Colonic mucosa (tissue), 4 donors: ENCODE data around the gene ZNF22. TPM values are rescaled to one million over a fixed set of nuclear protein-coding genes. Genes with fewer than 3 reads are reported as not detected.
A peak's percentile ranks its signal among the peaks of the same experiment; 100 is the strongest.

Experiments used
- DNase-seq: peaks from one replicate; pipeline ENCODE4 v3.0.0-alpha.2; 2020
- H3K27ac ChIP-seq: fragments of 200-600 bp; one replicate; pipeline ENCODE4 v1.8.0; 2021
- H3K27me3 ChIP-seq: fragments of 200-600 bp; one replicate; pipeline ENCODE4 v1.8.0; 2021
- H3K36me3 ChIP-seq: fragments of 200-600 bp; one replicate; pipeline ENCODE4 v1.8.0; 2021
- H3K4me1 ChIP-seq: fragments of 200-600 bp; one replicate; pipeline ENCODE4 v1.8.0; 2021; ENCODE audit warnings: mild to moderate bottlenecking
- H3K4me3 ChIP-seq: fragments of 200-600 bp; one replicate; pipeline ENCODE4 v1.8.0; 2021
- H3K9ac ChIP-seq, 2 donors: one replicate each; pipeline ENCODE4 v1.7.0; 2013; ENCODE audit warnings: control low read depth in 2 of 2, low read depth in 2 of 2, low read length in 2 of 2
- H3K9me3 ChIP-seq: fragments of 200-600 bp; one replicate; pipeline ENCODE4 v1.8.0; 2021
- intact Hi-C: fragments of 100-400 bp; cut with DNase I; formaldehyde crosslinking; loops from one replicate; pipeline ENCODE4 v1.14.1; 2022
- total RNA-seq, 2 donors: library from RNA; stranded (reverse); fragmentation: NEBNext Ultra II Directional in 1 of 2; extraction: Animal tissue kit (Norgen Biotek cat#: 25700) in 1 of 2; gene quantifications; one replicate each; pipeline ENCODE4 v1.2.1, GENCODE V29; 2021
- TF ChIP-seq, protein P1 (sequence below): fragments of 200-600 bp; IDR thresholded peaks from one replicate; pipeline ENCODE4 v1.8.0; 2022; ENCODE audit warnings: antibody characterized with exemption, mild to moderate bottlenecking
- donor health status: healthy.
- donor health status: DM: no; HTN: no; CAD: no.
- donor health status: DM: no; HTN: no; CAD: no.

Gene ZNF22
- total RNA-seq, 2 donors from 2014 or later, result 16.5 to 17.3 TPM

DNA sequence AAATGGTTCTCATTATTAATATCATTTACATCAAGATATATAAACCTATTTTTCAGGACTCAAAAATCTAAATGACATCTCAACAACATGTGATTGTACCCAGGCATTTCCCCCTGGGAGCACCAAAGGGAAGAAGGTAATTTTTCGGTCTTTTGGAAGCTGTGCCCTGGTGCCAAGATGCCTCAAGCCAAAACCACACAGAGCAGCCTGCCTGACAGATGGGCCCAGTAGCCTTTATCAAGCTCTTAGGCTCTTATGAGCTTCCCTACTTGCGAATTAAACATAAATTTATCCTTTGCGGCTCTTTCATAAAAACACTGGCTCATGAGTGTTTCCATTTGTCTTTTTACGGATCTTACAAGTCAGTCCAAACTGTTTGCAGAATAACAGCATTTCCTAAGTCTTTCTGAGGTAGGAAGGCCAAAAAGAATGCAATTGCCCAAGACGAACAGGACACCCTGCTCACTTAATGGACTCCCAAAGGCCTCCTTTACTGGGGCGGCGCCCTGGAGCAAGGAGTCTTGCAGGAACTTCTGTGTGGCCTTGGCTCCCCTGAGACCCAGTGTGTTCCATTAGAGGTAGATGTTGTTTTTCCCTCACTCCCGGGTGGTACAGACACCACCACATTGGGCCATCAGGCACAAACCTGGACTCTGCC is 45.2 kb upstream of the ZNF22 start:
- H3K27ac ChIP-seq, result no peak overlapping the region
- peak; percentile 17 for DNase-seq
- H3K36me3 ChIP-seq, result no peaks in the 10 kb centered on the region
- TF ChIP-seq, protein P1, sequence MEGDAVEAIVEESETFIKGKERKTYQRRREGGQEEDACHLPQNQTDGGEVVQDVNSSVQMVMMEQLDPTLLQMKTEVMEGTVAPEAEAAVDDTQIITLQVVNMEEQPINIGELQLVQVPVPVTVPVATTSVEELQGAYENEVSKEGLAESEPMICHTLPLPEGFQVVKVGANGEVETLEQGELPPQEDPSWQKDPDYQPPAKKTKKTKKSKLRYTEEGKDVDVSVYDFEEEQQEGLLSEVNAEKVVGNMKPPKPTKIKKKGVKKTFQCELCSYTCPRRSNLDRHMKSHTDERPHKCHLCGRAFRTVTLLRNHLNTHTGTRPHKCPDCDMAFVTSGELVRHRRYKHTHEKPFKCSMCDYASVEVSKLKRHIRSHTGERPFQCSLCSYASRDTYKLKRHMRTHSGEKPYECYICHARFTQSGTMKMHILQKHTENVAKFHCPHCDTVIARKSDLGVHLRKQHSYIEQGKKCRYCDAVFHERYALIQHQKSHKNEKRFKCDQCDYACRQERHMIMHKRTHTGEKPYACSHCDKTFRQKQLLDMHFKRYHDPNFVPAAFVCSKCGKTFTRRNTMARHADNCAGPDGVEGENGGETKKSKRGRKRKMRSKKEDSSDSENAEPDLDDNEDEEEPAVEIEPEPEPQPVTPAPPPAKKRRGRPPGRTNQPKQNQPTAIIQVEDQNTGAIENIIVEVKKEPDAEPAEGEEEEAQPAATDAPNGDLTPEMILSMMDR, result no peak
- no peak overlapping the region for H3K9ac ChIP-seq
- H3K4me3 ChIP-seq, result no peak overlapping the region
- peaks cover 2% of the 10 kb centered on the region for H3K4me1 ChIP-seq
- H3K27me3 ChIP-seq, result no peaks in the 10 kb centered on the region
- H3K9me3 ChIP-seq, result no peaks in the 10 kb centered on the region
- intact Hi-C loops, result no loop called here

GRCh38 chr10:44956226-44956625 is 44.5 kb upstream of the ZNF22 start:
- no peak overlapping the region for H3K4me3 ChIP-seq
- H3K4me1 ChIP-seq, result peaks cover 4% of the 10 kb centered on the region
- H3K36me3 ChIP-seq, result no peaks in the 10 kb centered on the region
- TF ChIP-seq, protein P1, result no peak
- no peaks in the 10 kb centered on the region for H3K9me3 ChIP-seq
- no peak overlapping the region for H3K9ac ChIP-seq
- H3K27ac ChIP-seq, result no peak overlapping the region
- no peaks in the 10 kb centered on the region for H3K27me3 ChIP-seq
- intact Hi-C loops, result no loop called here
- DNase-seq, result peak; percentile 13

- intact Hi-C loops, result no loop called here
- H3K4me1 ChIP-seq, result peaks cover 4% of the 10 kb centered on the region
Measured at GRCh38 chr10:44956717-44957706, 43.7 kb upstream of the ZNF22 start.

GRCh38 chr10:44958196-44958897 is 42.4 kb upstream of the ZNF22 start:
- Histone ChIP-seq H3K27me3 (no peaks in the 10 kb centered on the region), H3K27ac (peak overlapping the region; percentile 74), H3K36me3 (no peaks in the 10 kb centered on the region), H3K9ac (peak overlapping the region; percentile 86 to 90), H3K4me1 (peaks cover 4% of the 10 kb centered on the region), H3K4me3 (peak overlapping the region; percentile 75), H3K9me3 (no peaks in the 10 kb centered on the region)
- TF ChIP-seq, protein P1, result no peak
- intact Hi-C loops, result no loop called here
- peak; percentile 18 for DNase-seq

More at GRCh38 chr10:44956717-44957706, 43.7 kb upstream of the ZNF22 start:
- H3K27ac ChIP-seq, result no peak overlapping the region
- no peaks in the 10 kb centered on the region for H3K9me3 ChIP-seq
- H3K27me3 ChIP-seq, result no peaks in the 10 kb centered on the region
- no peaks in the 10 kb centered on the region for H3K36me3 ChIP-seq
- TF ChIP-seq, protein P1, result no peak
- DNase-seq, result peak; percentile 11
- H3K4me3 ChIP-seq, result no peak overlapping the region
- H3K9ac ChIP-seq, result no peak overlapping the region

- intact Hi-C loops, result no loop called here
- peak overlapping the region; percentile 75 for H3K4me3 ChIP-seq
- peak overlapping the region; percentile 74 for H3K27ac ChIP-seq
- TF ChIP-seq, protein P1, result no peak
- H3K9ac ChIP-seq, result peak overlapping the region; percentile 86 to 90
- peaks cover 4% of the 10 kb centered on the region for H3K4me1 ChIP-seq
- DNase-seq, result no peak
- H3K36me3 ChIP-seq, result no peaks in the 10 kb centered on the region
- no peaks in the 10 kb centered on the region for H3K27me3 ChIP-seq
- no peaks in the 10 kb centered on the region for H3K9me3 ChIP-seq
Measured at GRCh38 chr10:44958898-44959246, 41.9 kb upstream of the ZNF22 start.
